MG63 (cell line): Measurements from ENCODE around the gene BCHE. TPM values are rescaled to one million over a fixed set of nuclear protein-coding genes. Genes with fewer than 3 reads are reported as not detected.
"Not testable (repeated sequence)": the region's sequence is repeated elsewhere in the genome, so short reads cannot be mapped to it uniquely, and the experiment has no call there.

Experiments
- DNase-seq: peaks from one replicate; pipeline ENCODE4 v3.0.0-alpha.2; 2020
- H3K27me3 ChIP-seq: fragments of 250-450 bp; sonication (Bioruptor Pico); 2 replicates; pipeline ENCODE4 v1.5.1; 2020; ENCODE audit warnings: mild to moderate bottlenecking, moderate library complexity
- H3K36me3 ChIP-seq: fragments of 250-450 bp; sonication (Bioruptor Pico); 2 replicates; pipeline ENCODE4 v1.5.1; 2020; ENCODE audit warnings: mild to moderate bottlenecking, moderate library complexity
- H3K4me3 ChIP-seq: fragments of 250-450 bp; sonication (Bioruptor Pico); 2 replicates; pipeline ENCODE4 v1.5.1; 2020; ENCODE audit warnings: mild to moderate bottlenecking, moderate library complexity
- H3K9me3 ChIP-seq: fragments of 250-450 bp; sonication (Bioruptor Pico); 2 replicates; pipeline ENCODE4 v1.5.1; 2020; ENCODE audit warnings: mild to moderate bottlenecking, moderate library complexity
- total RNA-seq: library from RNA; depleted of rRNA; stranded (reverse); fragments of >200 nt; shearing (Covaris generic); gene quantifications from 2 replicates; pipeline ENCODE4 v1.2.3, GENCODE V29; 2014; ENCODE audit warnings: low replicate concordance

BCHE gene
- total RNA-seq, 1 experiment from 2014 or later: not detected

GRCh38 chr3:165835431-165835830 lies 1.8 kb downstream of the BCHE start:
- Histone ChIP-seq H3K4me3 (no peak overlapping the region), H3K27me3 (no peaks in the 10 kb centered on the region), H3K36me3 (no peaks in the 10 kb centered on the region), H3K9me3 (no peaks in the 10 kb centered on the region)
- no peak for DNase-seq

- H3K4me3 ChIP-seq: no peak overlapping the region
- no peaks in the 10 kb centered on the region for H3K36me3 ChIP-seq
These were observed 6.5 kb downstream of the BCHE start for GRCh38 chr3:165830746-165831145.

GRCh38 chr3:165827883-165828282 lies 9.3 kb downstream of the BCHE start:
- H3K36me3 ChIP-seq: no peaks in the 10 kb centered on the region
- H3K9me3 ChIP-seq: no peaks in the 10 kb centered on the region
- H3K4me3 ChIP-seq: no peak overlapping the region
- H3K27me3 ChIP-seq: no peaks in the 10 kb centered on the region
- DNase-seq: no peak

More at GRCh38 chr3:165830746-165831145, 6.5 kb downstream of the BCHE start:
- Histone ChIP-seq H3K27me3 (no peaks in the 10 kb centered on the region), H3K9me3 (no peaks in the 10 kb centered on the region)
- no peak for DNase-seq

GRCh38 chr3:165827233-165827632 lies 10.0 kb downstream of the BCHE start:
- no peak overlapping the region for H3K4me3 ChIP-seq
- DNase-seq: no peak
- H3K27me3 ChIP-seq: no peaks in the 10 kb centered on the region
- no peaks in the 10 kb centered on the region for H3K9me3 ChIP-seq
- H3K36me3 ChIP-seq: no peaks in the 10 kb centered on the region

GRCh38 chr3:165820671-165821123 lies 16.5 kb downstream of the BCHE start:
- Histone ChIP-seq H3K27me3 (no peaks in the 10 kb centered on the region), H3K9me3 (no peaks in the 10 kb centered on the region), H3K4me3 (no peak overlapping the region), H3K36me3 (no peaks in the 10 kb centered on the region)
- no peak for DNase-seq

- H3K27me3 ChIP-seq: no peaks in the 10 kb centered on the region
- DNase-seq: no peak
- H3K36me3 ChIP-seq: no peaks in the 10 kb centered on the region
- H3K4me3 ChIP-seq: no peak overlapping the region
- no peaks in the 10 kb centered on the region for H3K9me3 ChIP-seq
These were observed 20.0 kb downstream of the BCHE start for GRCh38 chr3:165817160-165817709.

GRCh38 chr3:165816209-165816608 lies 21.0 kb downstream of the BCHE start:
- no peaks in the 10 kb centered on the region for H3K36me3 ChIP-seq
- no peaks in the 10 kb centered on the region for H3K27me3 ChIP-seq
- H3K4me3 ChIP-seq: no peak overlapping the region

GRCh38 chr3:165815682-165816081 lies 21.5 kb downstream of the BCHE start:
- Histone ChIP-seq H3K36me3 (no peaks in the 10 kb centered on the region), H3K9me3 (no peaks in the 10 kb centered on the region), H3K4me3 (no peak overlapping the region), H3K27me3 (no peaks in the 10 kb centered on the region)
- DNase-seq: no peak

More at GRCh38 chr3:165816209-165816608, 21.0 kb downstream of the BCHE start:
- no peaks in the 10 kb centered on the region for H3K9me3 ChIP-seq
- DNase-seq: no peak

- Histone ChIP-seq H3K36me3 (no peaks in the 10 kb centered on the region), H3K9me3 (no peaks in the 10 kb centered on the region), H3K4me3 (no peak overlapping the region), H3K27me3 (no peaks in the 10 kb centered on the region)
- no peak for DNase-seq
These were observed 22.8 kb downstream of the BCHE start for GRCh38 chr3:165814380-165814779.

- not testable (repeated sequence) for H3K9me3 ChIP-seq, DNase-seq, H3K4me3 ChIP-seq, H3K27me3 ChIP-seq, H3K36me3 ChIP-seq
These were observed 29.3 kb downstream of the BCHE start for GRCh38 chr3:165807937-165808336.

- Histone ChIP-seq H3K9me3 (no peaks in the 10 kb centered on the region), H3K36me3 (no peaks in the 10 kb centered on the region), H3K4me3 (peak overlapping the region; percentile 42), H3K27me3 (no peaks in the 10 kb centered on the region)
- DNase-seq: peak; percentile 0
These were observed 31.2 kb downstream of the BCHE start for GRCh38 chr3:165805946-165806561.

GRCh38 chr3:165803471-165803870 lies 33.8 kb downstream of the BCHE start:
- H3K36me3 ChIP-seq: no peaks in the 10 kb centered on the region
- H3K4me3 ChIP-seq: no peak overlapping the region
- H3K9me3 ChIP-seq: no peaks in the 10 kb centered on the region
- no peak for DNase-seq
- no peaks in the 10 kb centered on the region for H3K27me3 ChIP-seq

- no peak overlapping the region for H3K4me3 ChIP-seq
- DNase-seq: peak; percentile 3
- H3K27me3 ChIP-seq: no peaks in the 10 kb centered on the region
- no peaks in the 10 kb centered on the region for H3K9me3 ChIP-seq
- no peaks in the 10 kb centered on the region for H3K36me3 ChIP-seq
These were observed 36.3 kb downstream of the BCHE start for GRCh38 chr3:165800970-165801369.

- no peaks in the 10 kb centered on the region for H3K9me3 ChIP-seq
- H3K27me3 ChIP-seq: no peaks in the 10 kb centered on the region
- no peaks in the 10 kb centered on the region for H3K36me3 ChIP-seq
- no peak for DNase-seq
- H3K4me3 ChIP-seq: no peak overlapping the region
These were observed 38.2 kb downstream of the BCHE start for GRCh38 chr3:165799026-165799425.

- DNase-seq: peak; percentile 10
- H3K27me3 ChIP-seq: no peaks in the 10 kb centered on the region
- H3K4me3 ChIP-seq: no peak overlapping the region
- H3K9me3 ChIP-seq: no peaks in the 10 kb centered on the region
- no peaks in the 10 kb centered on the region for H3K36me3 ChIP-seq
These were observed 39.7 kb downstream of the BCHE start for GRCh38 chr3:165797551-165797950.

- Histone ChIP-seq H3K4me3 (no peak overlapping the region), H3K9me3 (no peaks in the 10 kb centered on the region), H3K27me3 (no peaks in the 10 kb centered on the region), H3K36me3 (no peaks in the 10 kb centered on the region)
- DNase-seq: no peak
These were observed 40.5 kb downstream of the BCHE start for GRCh38 chr3:165796701-165797100.

GRCh38 chr3:165788531-165788930 lies 48.7 kb downstream of the BCHE start:
- Histone ChIP-seq H3K36me3 (no peaks in the 10 kb centered on the region), H3K4me3 (no peak overlapping the region), H3K27me3 (no peaks in the 10 kb centered on the region), H3K9me3 (no peaks in the 10 kb centered on the region)
- no peak for DNase-seq

- Histone ChIP-seq H3K36me3 (no peaks in the 10 kb centered on the region), H3K9me3 (no peaks in the 10 kb centered on the region), H3K4me3 (no peak overlapping the region), H3K27me3 (no peaks in the 10 kb centered on the region)
- DNase-seq: no peak
These were observed 51.2 kb downstream of the BCHE start for GRCh38 chr3:165786013-165786412.
